ENCODE data around the gene DNAH7. TPM values are rescaled to one million over a fixed set of nuclear protein-coding genes. Genes with fewer than 3 reads are reported as not detected.
"Not testable (repeated sequence)": the region's sequence is repeated elsewhere in the genome, so short reads cannot be mapped to it uniquely, and the experiment has no call there.

Gene DNAH7
- total RNA-seq, 1 experiment from 2014 or later: 0.98 TPM

DNA sequence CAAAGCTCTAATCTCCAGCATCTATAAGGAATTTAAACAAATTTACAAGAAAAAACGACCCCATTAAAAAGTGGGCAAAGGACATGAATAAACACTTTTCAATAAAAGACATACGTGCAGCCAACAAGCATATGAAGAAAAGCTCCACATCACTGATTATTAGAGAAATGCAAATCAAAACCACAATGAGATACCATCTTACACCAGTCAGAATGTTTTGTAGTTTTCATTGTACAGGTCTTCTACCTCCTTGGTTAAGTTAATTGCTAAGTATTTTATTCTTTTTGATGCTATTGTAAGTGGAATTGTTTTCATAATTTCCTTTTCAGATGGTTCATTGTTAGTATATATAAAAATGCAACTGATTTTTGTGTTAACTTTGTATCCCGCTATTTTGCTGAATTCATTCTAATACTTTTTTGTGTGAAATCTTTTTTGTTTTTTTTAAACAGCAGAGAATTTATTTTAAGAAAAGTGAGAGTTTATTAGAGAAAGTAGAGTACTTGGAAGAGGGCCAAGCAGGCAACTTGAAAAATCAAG, 370.9 kb downstream of the DNAH7 start:
- peaks cover 30% of the 10 kb centered on the region for H3K9me3 Mint-ChIP-seq (ENCODE audit: unreplicated experiment)
- H3K27ac Mint-ChIP-seq (ENCODE audit: low read depth, unreplicated experiment): no peak overlapping the region
- TF ChIP-seq CTCF (IDR thresholded peaks at IDR 0.05; ENCODE audit: unreplicated experiment): no peak
- H3K27me3 Mint-ChIP-seq (ENCODE audit: insufficient read depth, unreplicated experiment): no peaks in the 10 kb centered on the region
- no peak overlapping the region for H3K4me3 Mint-ChIP-seq (ENCODE audit: unreplicated experiment)
- no TSS peak for BruUV-seq (replicated peaks)
- CTCF ChIA-PET: no interaction called here
- intact Hi-C loops (cut with micrococcal nuclease): no loop called here
- POLR2A ChIA-PET: no interaction called here
- no peak for DNase-seq (ENCODE audit: unreplicated experiment)
- H3K36me3 Mint-ChIP-seq (ENCODE audit: insufficient read depth, unreplicated experiment): peaks cover 12% of the 10 kb centered on the region
- H3K4me1 Mint-ChIP-seq (ENCODE audit: insufficient read depth, unreplicated experiment): peaks cover 21% of the 10 kb centered on the region

DNA sequence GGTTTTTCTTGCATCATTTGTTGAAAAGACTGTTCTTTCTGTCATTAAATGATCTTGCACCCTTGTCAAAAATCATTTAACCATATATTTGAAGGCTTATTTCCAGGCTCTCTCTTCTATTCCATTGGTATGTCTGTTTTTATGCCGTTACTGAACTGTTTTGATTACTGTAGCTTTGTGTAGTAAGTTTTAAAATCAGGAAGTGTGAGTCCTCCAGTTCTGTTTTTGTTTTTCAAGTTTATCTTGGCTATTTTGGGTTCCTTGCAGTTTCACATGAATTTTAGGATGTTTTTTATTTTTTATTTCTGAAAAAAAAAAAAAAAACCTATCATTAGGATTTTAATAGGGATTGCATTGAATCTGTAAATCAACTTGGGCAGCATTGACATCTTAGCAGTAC, 372.6 kb downstream of the DNAH7 start:
- Mint-ChIP-seq H3K36me3 (ENCODE audit: insufficient read depth, unreplicated experiment) (peaks cover 12% of the 10 kb centered on the region), H3K4me3 (ENCODE audit: unreplicated experiment) (no peak overlapping the region), H3K27me3 (ENCODE audit: insufficient read depth, unreplicated experiment) (no peaks in the 10 kb centered on the region), H3K27ac (ENCODE audit: low read depth, unreplicated experiment) (no peak overlapping the region), H3K9me3 (ENCODE audit: unreplicated experiment) (peaks cover 37% of the 10 kb centered on the region), H3K4me1 (ENCODE audit: insufficient read depth, unreplicated experiment) (peaks cover 24% of the 10 kb centered on the region)
- no peak for DNase-seq (ENCODE audit: unreplicated experiment)
- CTCF ChIA-PET: interaction anchor here (0.7 kb wide), 1 partner anchor 727 kb away, joined by 3 read pairs; no protein-coding TSS in a partner anchor
- no TSS peak for BruUV-seq (replicated peaks)
- POLR2A ChIA-PET: no interaction called here
- TF ChIP-seq CTCF (IDR thresholded peaks at IDR 0.05; ENCODE audit: unreplicated experiment): no peak
- intact Hi-C loops (cut with micrococcal nuclease): no loop called here

GRCh38 chr2:195695002-195695631, 373.5 kb downstream of the DNAH7 start:
- Mint-ChIP-seq H3K36me3 (ENCODE audit: insufficient read depth, unreplicated experiment) (peaks cover 12% of the 10 kb centered on the region), H3K9me3 (ENCODE audit: unreplicated experiment) (peaks cover 37% of the 10 kb centered on the region), H3K4me3 (ENCODE audit: unreplicated experiment) (no peak overlapping the region), H3K4me1 (ENCODE audit: insufficient read depth, unreplicated experiment) (peaks cover 24% of the 10 kb centered on the region), H3K27ac (ENCODE audit: low read depth, unreplicated experiment) (no peak overlapping the region), H3K27me3 (ENCODE audit: insufficient read depth, unreplicated experiment) (no peaks in the 10 kb centered on the region)
- DNase-seq (ENCODE audit: unreplicated experiment): no peak
- TF ChIP-seq CTCF (IDR thresholded peaks at IDR 0.05; ENCODE audit: unreplicated experiment): no peak
- CTCF ChIA-PET: no interaction called here
- intact Hi-C loops (cut with micrococcal nuclease): no loop called here
- POLR2A ChIA-PET: no interaction called here
- BruUV-seq (replicated peaks): no TSS peak

GRCh38 chr2:195694553-195694952, 374.1 kb downstream of the DNAH7 start:
- DNase-seq (ENCODE audit: unreplicated experiment): no peak
- Mint-ChIP-seq H3K27ac (ENCODE audit: low read depth, unreplicated experiment) (no peak overlapping the region), H3K27me3 (ENCODE audit: insufficient read depth, unreplicated experiment) (no peaks in the 10 kb centered on the region), H3K36me3 (ENCODE audit: insufficient read depth, unreplicated experiment) (peaks cover 17% of the 10 kb centered on the region), H3K9me3 (ENCODE audit: unreplicated experiment) (peaks cover 31% of the 10 kb centered on the region), H3K4me1 (ENCODE audit: insufficient read depth, unreplicated experiment) (peaks cover 24% of the 10 kb centered on the region), H3K4me3 (ENCODE audit: unreplicated experiment) (no peak overlapping the region)
- TF ChIP-seq CTCF (IDR thresholded peaks at IDR 0.05; ENCODE audit: unreplicated experiment): no peak
- CTCF ChIA-PET: no interaction called here
- POLR2A ChIA-PET: no interaction called here
- no TSS peak for BruUV-seq (replicated peaks)
- intact Hi-C loops (cut with micrococcal nuclease): no loop called here

GRCh38 chr2:195692531-195692930, 376.1 kb downstream of the DNAH7 start:
- CTCF ChIA-PET: interaction anchor here (0.6 kb wide), 1 partner anchor 16 kb away, joined by 3 read pairs; no protein-coding TSS in a partner anchor
- BruUV-seq (replicated peaks); H3K27ac Mint-ChIP-seq (ENCODE audit: low read depth, unreplicated experiment); intact Hi-C loops (cut with micrococcal nuclease); DNase-seq (ENCODE audit: unreplicated experiment); H3K4me3 Mint-ChIP-seq (ENCODE audit: unreplicated experiment); POLR2A ChIA-PET; H3K27me3 Mint-ChIP-seq (ENCODE audit: insufficient read depth, unreplicated experiment): not testable (repeated sequence)
- peaks cover 27% of the 10 kb centered on the region for H3K9me3 Mint-ChIP-seq (ENCODE audit: unreplicated experiment)
- peaks cover 18% of the 10 kb centered on the region for H3K36me3 Mint-ChIP-seq (ENCODE audit: insufficient read depth, unreplicated experiment)
- H3K4me1 Mint-ChIP-seq (ENCODE audit: insufficient read depth, unreplicated experiment): peaks cover 12% of the 10 kb centered on the region

Data from MCF 10A (cell line).